Kidney (tissue), 14 donors: ENCODE measurements around the gene GPC4. TPM values are rescaled to one million over a fixed set of nuclear protein-coding genes. Genes with fewer than 3 reads are reported as not detected.

Source experiments
- DNase-seq, 5 donors: peaks; one replicate each; pipeline ENCODE4 v3.0.0-alpha.2; 2013 to 2020
- FAIRE-seq: peaks from 2 replicates; lab custom pipeline; 2012; peaks lifted over from hg19 to GRCh38; lab: Jason Lieb, UNC
- H3K27ac ChIP-seq, 2 donors: one replicate each; pipeline ENCODE4 v1.7.0; 2013; ENCODE audit warnings: low read depth in 2 of 2, low read length in 2 of 2, inconsistent platforms in 1 of 2
- H3K27me3 ChIP-seq: one replicate; pipeline ENCODE4 v1.7.1; 2013; ENCODE audit warnings: low read length, inconsistent platforms; ENCODE audit not compliant: control insufficient read depth, insufficient read depth
- H3K36me3 ChIP-seq, 3 donors: one replicate each; pipeline versions ENCODE4 v1.7.0 to v1.7.1; 2013; ENCODE audit warnings: low read length in 3 of 3, control low read depth in 1 of 3, inconsistent platforms in 1 of 3; ENCODE audit not compliant: insufficient read depth in 3 of 3, control insufficient read depth in 2 of 3
- H3K4me1 ChIP-seq, 3 donors: one replicate each; pipeline versions ENCODE4 v1.7.0 to v1.7.1; 2013; ENCODE audit warnings: low read length in 3 of 3, inconsistent platforms in 1 of 3, low read depth in 1 of 3; ENCODE audit not compliant: control insufficient read depth in 2 of 3, insufficient read depth in 2 of 3
- H3K4me3 ChIP-seq, 3 donors: one replicate each; pipeline versions ENCODE4 v1.7.0 to v1.8.1; 2013; ENCODE audit warnings: low read length in 3 of 3, control low read depth in 1 of 3, inconsistent platforms in 1 of 3
- H3K9ac ChIP-seq, 3 donors: one replicate each; pipeline versions ENCODE4 v1.7.0 to v1.7.1; 2013; ENCODE audit warnings: low read length in 3 of 3, control low read depth in 1 of 3, inconsistent platforms in 1 of 3
- H3K9me3 ChIP-seq, 3 donors: one replicate each; pipeline versions ENCODE4 v1.7.0 to v1.7.1; 2013; ENCODE audit warnings: low read length in 3 of 3, control low read depth in 1 of 3, inconsistent platforms in 1 of 3; ENCODE audit not compliant: control insufficient read depth in 2 of 3, insufficient read depth in 1 of 3
- intact Hi-C: fragments of 100-400 bp; cut with DNase I; formaldehyde crosslinking; loops from one replicate; pipeline ENCODE4 v1.11.1; 2022
- polyA plus RNA-seq: library from polyadenylated mRNA; stranded (reverse); fragments of 350-450 nt; fragmentation: Illumina TruSeq; extraction: RNeasy Lipid Tissue Mini Kit (QIAGEN cat#74804); gene quantifications from one replicate; pipeline ENCODE4 v1.2.3, GENCODE V29; 2014; ENCODE audit warnings: low read depth, low replicate concordance; ENCODE audit not compliant: insufficient read depth
- total RNA-seq: library from RNA; stranded (reverse); fragmentation: NEBNext Ultra II Directional; extraction: Animal tissue kit (Norgen Biotek cat#: 25700); gene quantifications from one replicate; pipeline ENCODE4 v1.2.1, GENCODE V29; 2021
- TF ChIP-seq, protein P1 (sequence below): IDR thresholded peaks from 3 replicates; pipeline ENCODE4 v1.5.1; 2012; ENCODE audit warnings: mild to moderate bottlenecking, moderate library complexity, borderline replicate concordance; ENCODE audit not compliant: insufficient read depth; ENCODE audit errors: extremely low read depth
- donor health status: control.
- donor health status: control.
- donor health status: control.
- donor health status: control.
- donor health status: control.
- donor health status: DM: yes; HTN: yes; CAD: no.
- donor health status: Normal renal cell carcinoma (clear cell type).

The GPC4 gene
- total and polyA plus RNA-seq, 2 donors from 2014 or later, result 19.5 to 70.3 TPM

DNA sequence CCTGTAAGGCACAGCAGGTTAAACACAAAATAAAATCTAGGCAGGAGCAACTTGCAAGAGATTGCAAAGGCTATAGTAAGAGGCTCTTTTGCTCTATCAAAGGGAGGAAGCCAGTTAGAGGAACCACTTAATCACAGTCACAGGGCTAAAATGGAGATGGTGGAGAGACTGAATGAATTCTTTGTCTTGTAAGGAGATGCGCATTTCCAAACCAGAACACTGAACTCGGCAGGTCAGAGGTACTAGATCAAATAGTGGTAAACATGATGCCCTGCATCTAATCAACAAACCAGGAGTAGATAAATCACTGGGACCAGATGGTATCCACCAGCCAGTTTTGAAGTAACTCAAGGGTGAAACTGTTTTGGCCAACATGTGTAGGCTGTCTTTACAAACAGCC lies 55.8 kb downstream of the GPC4 start:
- intact Hi-C loops, result no loop called here
- no peaks in the 10 kb centered on the region for H3K36me3 ChIP-seq
- H3K9ac ChIP-seq, result no peak overlapping the region
- FAIRE-seq (no peak), DNase-seq (no peak)
- no peak overlapping the region for H3K4me3 ChIP-seq
- H3K27ac ChIP-seq, result no peak overlapping the region
- no peaks in the 10 kb centered on the region for H3K9me3 ChIP-seq
- TF ChIP-seq, protein P1, sequence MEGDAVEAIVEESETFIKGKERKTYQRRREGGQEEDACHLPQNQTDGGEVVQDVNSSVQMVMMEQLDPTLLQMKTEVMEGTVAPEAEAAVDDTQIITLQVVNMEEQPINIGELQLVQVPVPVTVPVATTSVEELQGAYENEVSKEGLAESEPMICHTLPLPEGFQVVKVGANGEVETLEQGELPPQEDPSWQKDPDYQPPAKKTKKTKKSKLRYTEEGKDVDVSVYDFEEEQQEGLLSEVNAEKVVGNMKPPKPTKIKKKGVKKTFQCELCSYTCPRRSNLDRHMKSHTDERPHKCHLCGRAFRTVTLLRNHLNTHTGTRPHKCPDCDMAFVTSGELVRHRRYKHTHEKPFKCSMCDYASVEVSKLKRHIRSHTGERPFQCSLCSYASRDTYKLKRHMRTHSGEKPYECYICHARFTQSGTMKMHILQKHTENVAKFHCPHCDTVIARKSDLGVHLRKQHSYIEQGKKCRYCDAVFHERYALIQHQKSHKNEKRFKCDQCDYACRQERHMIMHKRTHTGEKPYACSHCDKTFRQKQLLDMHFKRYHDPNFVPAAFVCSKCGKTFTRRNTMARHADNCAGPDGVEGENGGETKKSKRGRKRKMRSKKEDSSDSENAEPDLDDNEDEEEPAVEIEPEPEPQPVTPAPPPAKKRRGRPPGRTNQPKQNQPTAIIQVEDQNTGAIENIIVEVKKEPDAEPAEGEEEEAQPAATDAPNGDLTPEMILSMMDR, result no peak
- no peaks in the 10 kb centered on the region for H3K4me1 ChIP-seq
- H3K27me3 ChIP-seq, result peaks cover 2% of the 10 kb centered on the region

DNA sequence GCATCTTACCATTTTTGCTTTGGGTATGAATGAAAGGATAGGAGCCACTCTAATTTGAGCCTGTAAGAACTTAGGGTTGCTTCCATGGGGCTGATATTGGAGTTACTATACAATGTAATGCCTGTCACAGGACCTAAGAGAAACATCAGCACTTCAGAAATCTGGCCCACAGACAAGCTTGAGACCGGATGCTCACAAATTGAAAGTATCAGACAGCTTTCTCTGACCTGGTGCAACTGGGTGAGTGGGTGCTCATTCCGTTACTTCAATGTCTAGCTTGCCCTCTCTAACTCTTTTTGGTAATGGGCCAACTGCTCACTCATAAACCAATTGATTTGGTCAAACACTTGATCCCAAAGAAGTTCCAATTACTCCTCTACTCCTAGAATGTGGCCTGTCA lies 62.1 kb downstream of the GPC4 start:
- intact Hi-C loops, result no loop called here
- Histone ChIP-seq H3K27me3 (no peaks in the 10 kb centered on the region), H3K9ac (no peak overlapping the region), H3K9me3 (no peaks in the 10 kb centered on the region), H3K36me3 (no peaks in the 10 kb centered on the region), H3K4me3 (no peak overlapping the region), H3K27ac (no peak overlapping the region), H3K4me1 (peaks cover 0 to 9% (median 0%) of the 10 kb centered on the region in 3 donors)
- DNase-seq (no peak), FAIRE-seq (no peak)
- TF ChIP-seq, protein P1, result no peak

DNA sequence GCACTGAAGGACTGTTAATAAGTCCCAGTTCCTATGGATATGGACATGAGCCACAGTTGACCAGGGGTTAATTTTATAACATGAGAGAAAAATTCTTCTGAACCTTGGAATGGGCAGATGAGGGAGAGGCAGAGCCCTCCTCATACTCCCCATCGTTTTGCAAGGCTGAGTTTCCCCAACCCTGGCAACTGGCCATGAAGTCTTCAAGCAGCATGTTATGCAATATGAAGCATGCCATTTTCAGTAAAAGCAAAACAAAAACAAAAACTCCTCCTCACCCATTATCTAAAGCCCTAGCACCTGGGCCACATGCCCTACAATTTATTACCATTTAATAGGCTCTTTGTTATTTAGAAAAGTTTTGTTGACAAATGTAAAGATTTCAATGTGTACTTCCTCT lies 64.5 kb downstream of the GPC4 start:
- FAIRE-seq (no peak), DNase-seq (peak in 4 of 5 donors; percentile 10 to 71 (median 46))
- H3K4me1 ChIP-seq, result peaks cover 0 to 9% (median 0%) of the 10 kb centered on the region in 3 donors
- H3K27ac ChIP-seq, result no peak overlapping the region
- H3K9me3 ChIP-seq, result no peaks in the 10 kb centered on the region
- no peak overlapping the region for H3K9ac ChIP-seq
- intact Hi-C loops, result no loop called here
- no peaks in the 10 kb centered on the region for H3K27me3 ChIP-seq
- H3K4me3 ChIP-seq, result no peak overlapping the region
- TF ChIP-seq, protein P1, result no peak
- H3K36me3 ChIP-seq, result no peaks in the 10 kb centered on the region

DNA sequence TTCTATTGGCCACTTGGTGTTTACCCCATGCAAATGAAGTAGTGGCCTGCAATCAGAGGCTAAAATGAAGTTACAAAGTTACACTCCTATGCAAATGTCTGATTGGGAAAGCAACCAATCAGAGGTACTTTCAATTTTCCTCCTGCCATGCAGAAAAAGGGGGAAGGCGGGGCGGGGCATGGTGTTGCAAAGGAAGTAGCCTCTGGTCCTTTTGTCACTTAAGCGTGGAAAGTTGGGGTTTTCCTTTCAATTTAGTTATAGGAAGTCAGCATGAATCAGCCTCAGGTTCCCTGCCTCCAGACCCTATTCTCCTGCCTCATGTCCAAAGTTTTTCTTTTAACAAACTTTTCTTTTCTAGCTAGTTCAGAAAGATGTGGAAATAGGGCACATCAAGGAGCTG lies 69.3 kb downstream of the GPC4 start:
- Histone ChIP-seq H3K36me3 (no peaks in the 10 kb centered on the region), H3K27ac (no peak overlapping the region), H3K4me3 (no peak overlapping the region), H3K4me1 (peaks cover 0 to 3% (median 0%) of the 10 kb centered on the region in 3 donors), H3K9ac (no peak overlapping the region), H3K9me3 (no peaks in the 10 kb centered on the region), H3K27me3 (peaks cover 2% of the 10 kb centered on the region)
- TF ChIP-seq, protein P1, result no peak
- intact Hi-C loops, result no loop called here
- FAIRE-seq, result no peak
- no peak for DNase-seq
